ENCODE data around the gene HOXA10. TPM values are rescaled to one million over a fixed set of nuclear protein-coding genes. Genes with fewer than 3 reads are reported as not detected.
A peak's percentile ranks its signal among the peaks of the same experiment; 100 is the strongest.

The HOXA10 gene
- total RNA-seq, 1 experiment from 2014 or later: not detected

- Mint-ChIP-seq H3K9me3 (peaks cover 0 to 3% of the 10 kb centered on the region in 2 experiments; a peak in 2 of 5 replicates), H3K36me3 (ENCODE audit: insufficient read depth in 1 of 3, low read depth in 3 of 3) (no peaks in the 10 kb centered on the region), H3K4me1 (peaks cover 16 to 29% of the 10 kb centered on the region in 2 experiments), H3K27me3 (ENCODE audit: low read depth) (peaks cover 100% of the 10 kb centered on the region), H3K4me3 (peak overlapping the region in 1 of 2 experiments; percentile 36; a peak in 2 of 5 replicates), H3K27ac (no peak overlapping the region)
- no peak overlapping the region for H4K8ac ChIP-seq (replicated peaks; ENCODE audit: insufficient read length, low read depth, low read length)
- H2BK120ac ChIP-seq (ENCODE audit: low read depth, low read length, poor library complexity, severe bottlenecking): no peak overlapping the region
- no peaks in the 10 kb centered on the region for H4K20me1 ChIP-seq (ENCODE audit: control insufficient read depth, insufficient read depth, insufficient read length)
- H2BK20ac ChIP-seq (ENCODE audit: low read depth, low read length, poor library complexity, severe bottlenecking): no peak overlapping the region
- no peak overlapping the region for H3K27ac ChIP-seq (ENCODE audit: insufficient read length, low read depth, low read length)
- no peak overlapping the region for H2AK5ac ChIP-seq (ENCODE audit: insufficient read length, low read length)
- no peak overlapping the region for H3K9ac ChIP-seq (ENCODE audit: extremely low read depth, insufficient read length, low read length)
- H2BK15ac ChIP-seq (ENCODE audit: low read depth, low read length): no peak overlapping the region
- no peak for TF ChIP-seq CTCF (conservative IDR thresholded peaks at IDR 0.05)
- H2BK12ac ChIP-seq (ENCODE audit: insufficient read length, low read depth, low read length): no peak overlapping the region
- no peak overlapping the region for H3K18ac ChIP-seq (ENCODE audit: insufficient read length, low read depth, low read length)
- H4K5ac ChIP-seq (ENCODE audit: insufficient read length, low read depth, low read length): no peak overlapping the region
- H3K4ac ChIP-seq (ENCODE audit: low read depth, low read length): no peak overlapping the region
- no peak overlapping the region for H3K23ac ChIP-seq (ENCODE audit: insufficient read length, low read depth, low read length)
- H4K91ac ChIP-seq (ENCODE audit: insufficient read length, low read depth, low read length): no peak overlapping the region
- no peaks in the 10 kb centered on the region for H3K79me2 ChIP-seq (ENCODE audit: insufficient read depth, low read length)
- WGBS (ENCODE audit: extremely low coverage, insufficient read length, low lambda C conversion rate): no CpG with 5 or more reads among the region's 52 CpGs
- peaks cover 97% of the 10 kb centered on the region for H3K27me3 ChIP-seq (ENCODE audit: insufficient read depth, low read length)
- no peak overlapping the region for H3K14ac ChIP-seq (ENCODE audit: insufficient read depth, low read length)
- H3K4me2 ChIP-seq (ENCODE audit: insufficient read depth, insufficient read length, low read length): peak overlapping the region; percentile 47
- H3K4me1 ChIP-seq (ENCODE audit: insufficient read depth, low read length): no peaks in the 10 kb centered on the region
- peaks cover 8% of the 10 kb centered on the region for H3K23me2 ChIP-seq (ENCODE audit: insufficient read length, low read depth, low read length, poor library complexity, severe bottlenecking)
- H2AFZ ChIP-seq (ENCODE audit: low read length): no peak overlapping the region
- H3K56ac ChIP-seq (ENCODE audit: insufficient read length, low read depth, low read length): no peak overlapping the region
- no peak overlapping the region for H2BK5ac ChIP-seq (ENCODE audit: insufficient read length, low read length)
- no peak overlapping the region for H3T11ph ChIP-seq (ENCODE audit: low read length)
- no peaks in the 10 kb centered on the region for H3K79me1 ChIP-seq (ENCODE audit: insufficient read depth, low read depth, low read length, poor library complexity, severe bottlenecking)
- DNase-seq: no peak
- no peaks in the 10 kb centered on the region for H3K9me3 ChIP-seq (ENCODE audit: control insufficient read depth, low read depth, low read length)
These were observed 38.6 kb upstream of the HOXA10 start for GRCh38 chr7:27212497-27213432.
